ENCODE data around the gene GCAT.

The GCAT gene

DNA sequence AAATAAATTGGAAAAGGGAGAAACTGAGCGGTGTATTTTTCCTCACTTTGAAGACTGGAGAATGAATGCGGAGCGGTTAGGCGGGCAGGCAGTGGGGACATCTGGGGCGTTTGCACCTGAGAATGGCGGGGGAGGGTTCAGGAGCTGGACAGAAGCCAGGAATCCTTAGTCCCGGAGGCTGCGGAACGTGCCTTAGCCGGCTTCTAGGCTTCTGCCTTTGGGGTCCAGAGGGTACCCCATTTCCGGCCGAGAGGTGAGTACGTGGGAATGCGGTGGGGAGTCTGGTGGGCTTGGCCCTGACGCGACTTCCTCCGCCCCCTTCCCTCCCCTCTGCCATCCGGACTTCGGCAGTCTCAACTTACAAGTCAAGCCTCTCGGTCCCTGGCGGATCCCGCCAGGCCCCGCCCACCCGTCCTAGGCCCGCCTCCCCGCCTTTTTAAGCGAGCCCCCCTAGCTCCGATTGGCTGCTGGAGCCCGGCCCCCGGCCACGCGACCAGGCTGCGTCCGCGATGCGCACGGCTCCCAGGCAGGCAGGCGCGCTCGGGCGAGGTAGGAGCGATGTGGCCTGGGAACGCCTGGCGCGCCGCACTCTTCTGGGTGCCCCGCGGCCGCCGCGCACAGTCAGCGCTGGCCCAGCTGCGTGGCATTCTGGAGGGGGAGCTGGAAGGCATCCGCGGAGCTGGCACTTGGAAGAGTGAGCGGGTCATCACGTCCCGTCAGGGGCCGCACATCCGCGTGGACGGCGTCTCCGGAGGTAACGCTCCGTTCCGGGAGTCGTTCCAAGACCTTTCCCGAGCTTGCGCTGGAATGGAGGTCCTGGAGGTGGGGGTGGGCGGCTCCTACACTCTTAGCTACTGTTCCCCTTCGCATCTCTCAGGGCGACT is at the start of gene GCAT:
TSS of gene GCAT (plus strand) at position 525 of the 884 bp plus-strand sequence. CDS start at position 559, 34 bp downstream.
- DNase-seq: peak; percentile 97

DNA sequence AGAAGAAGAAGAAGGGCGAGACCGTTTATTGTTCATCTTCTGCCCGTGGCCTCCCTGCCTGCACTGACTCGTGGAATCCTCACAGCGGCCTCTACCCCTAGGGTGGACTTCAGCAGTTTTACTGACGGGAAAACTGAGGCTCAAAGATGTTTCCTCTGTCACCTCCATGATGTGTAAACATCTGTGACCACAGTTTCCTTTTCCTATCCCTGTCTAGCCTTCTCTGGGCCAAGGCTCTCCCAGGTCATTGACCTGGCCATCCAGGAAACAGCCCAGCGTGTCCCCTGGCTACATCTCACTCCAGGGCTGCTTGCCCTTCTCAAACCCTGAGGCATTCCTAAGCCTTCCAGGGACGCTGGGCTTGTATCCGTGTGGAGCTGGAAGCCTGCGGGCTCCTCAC is 49.0 kb upstream of the GCAT start:
- no peak for DNase-seq

DNA sequence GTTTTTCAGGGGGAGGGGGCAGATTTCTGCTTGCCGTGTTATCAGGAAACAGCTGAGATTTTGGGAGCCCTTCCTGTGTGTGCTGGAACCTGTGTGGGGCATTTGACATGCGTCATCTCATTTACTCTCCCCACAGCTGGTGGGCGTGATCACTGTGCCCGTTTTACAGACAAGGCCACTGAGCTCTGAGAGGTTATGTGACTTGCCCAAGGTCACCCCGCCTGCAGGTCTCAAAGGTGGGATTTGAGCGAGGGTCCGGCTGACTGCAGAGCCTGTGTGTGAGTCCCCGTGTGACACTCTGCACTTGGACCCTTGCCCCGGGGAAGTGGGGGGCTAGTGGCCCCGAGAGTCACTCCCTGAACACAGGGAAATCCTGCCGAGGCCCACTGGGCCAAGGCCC is 48.5 kb upstream of the GCAT start:
- DNase-seq: no peak

DNA sequence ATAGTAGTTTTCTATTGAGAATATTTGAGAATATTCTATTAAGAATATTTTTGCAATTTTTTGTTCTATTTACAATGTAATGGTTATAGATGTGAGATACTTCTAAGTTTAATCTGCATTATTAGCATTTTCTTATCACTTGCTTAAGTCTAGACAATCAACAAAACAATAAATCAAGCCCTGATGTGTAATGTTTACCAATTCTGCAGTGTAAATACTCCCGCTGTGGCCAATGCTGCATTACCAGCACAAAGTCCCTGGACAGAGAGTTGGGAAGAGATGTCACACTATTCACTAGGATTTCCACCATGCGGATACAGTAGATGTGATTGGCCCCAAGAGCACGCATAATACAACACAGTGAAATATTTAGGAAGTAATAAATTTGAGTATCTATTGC is 47.6 kb upstream of the GCAT start:
- no peak for DNase-seq

DNA sequence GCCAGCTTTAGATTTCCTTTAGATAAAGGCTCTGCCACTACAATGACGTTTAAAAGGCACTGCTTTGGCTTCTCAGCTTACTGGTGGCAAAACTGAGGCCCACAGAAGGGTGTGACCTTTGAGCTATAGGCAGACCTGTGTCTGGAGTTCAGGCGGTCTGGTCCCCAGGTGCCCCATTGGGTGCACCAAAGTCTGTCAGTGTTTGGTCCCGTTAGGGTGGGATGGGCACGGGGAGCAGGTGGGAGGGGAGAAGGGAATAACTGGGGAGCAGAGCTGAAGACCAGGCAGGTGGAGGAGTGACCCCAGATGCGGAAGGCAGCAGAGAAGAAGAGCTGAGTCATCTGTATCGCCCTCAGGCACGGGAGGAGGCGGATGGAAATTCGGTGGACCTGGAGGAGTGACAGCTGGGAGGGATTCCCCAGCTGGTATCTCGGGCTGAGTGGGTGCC is 45.3 kb upstream of the GCAT start:
- DNase-seq: no peak

DNA sequence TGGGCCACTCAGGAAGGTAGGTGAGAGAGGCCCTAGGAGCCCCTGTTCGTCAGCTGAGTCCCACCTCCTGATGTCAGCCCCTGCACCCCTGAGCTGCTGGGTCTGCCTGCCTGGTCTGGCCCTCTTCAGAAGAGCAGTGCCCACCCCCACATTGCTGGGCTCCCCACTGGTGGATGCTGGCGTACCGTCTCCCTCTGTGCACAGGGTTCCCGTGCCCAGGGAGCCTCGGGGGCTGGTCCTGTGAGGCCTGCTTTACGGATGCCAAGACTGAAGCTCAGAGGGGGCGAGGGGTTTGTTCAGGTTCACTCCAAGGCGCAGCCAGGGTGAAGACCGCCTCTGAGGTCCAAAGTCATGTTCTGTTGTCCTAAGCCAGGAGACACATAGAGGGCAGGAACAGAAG is 44.7 kb upstream of the GCAT start:
- no peak for DNase-seq

DNA sequence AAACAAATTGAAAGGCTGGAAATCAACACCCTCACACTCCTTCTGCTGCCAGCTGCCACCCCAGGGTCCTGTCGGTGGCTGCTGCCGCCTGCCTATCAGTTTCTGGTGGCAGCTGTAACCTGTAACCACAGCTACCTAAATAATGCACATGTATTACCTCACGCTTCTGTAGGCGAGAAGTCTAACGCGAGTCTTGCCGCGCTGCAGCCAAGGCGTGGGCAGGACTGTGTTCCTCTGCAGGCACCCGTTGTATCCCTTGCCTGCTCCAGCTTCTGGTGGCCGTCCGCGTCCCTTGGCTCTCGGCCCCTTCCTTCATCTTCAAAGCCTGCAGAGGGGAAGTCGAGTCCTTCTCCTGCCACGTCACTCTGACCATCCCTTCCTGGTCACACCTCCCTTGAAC is 44.1 kb upstream of the GCAT start:
- DNase-seq: no peak

DNA sequence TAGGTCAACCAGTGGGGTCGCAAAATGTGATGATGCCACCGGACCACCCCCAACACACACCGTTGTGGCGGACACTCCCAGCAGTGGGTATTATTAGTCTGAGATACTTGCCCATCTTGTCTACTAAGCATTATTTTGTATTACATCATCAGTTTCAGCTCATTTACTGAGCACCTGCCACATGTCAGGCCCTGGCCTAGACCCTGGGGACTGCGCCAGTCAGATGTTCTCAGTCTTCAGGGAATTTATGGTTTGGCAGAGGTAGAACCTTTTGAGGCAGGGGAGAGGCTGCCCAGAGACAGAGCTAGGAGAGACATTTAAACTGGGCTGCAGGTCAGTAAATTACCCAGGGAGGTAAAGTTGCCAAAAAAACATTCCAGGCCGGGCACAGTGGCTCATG is 43.1 kb upstream of the GCAT start:
- DNase-seq: no peak

DNA sequence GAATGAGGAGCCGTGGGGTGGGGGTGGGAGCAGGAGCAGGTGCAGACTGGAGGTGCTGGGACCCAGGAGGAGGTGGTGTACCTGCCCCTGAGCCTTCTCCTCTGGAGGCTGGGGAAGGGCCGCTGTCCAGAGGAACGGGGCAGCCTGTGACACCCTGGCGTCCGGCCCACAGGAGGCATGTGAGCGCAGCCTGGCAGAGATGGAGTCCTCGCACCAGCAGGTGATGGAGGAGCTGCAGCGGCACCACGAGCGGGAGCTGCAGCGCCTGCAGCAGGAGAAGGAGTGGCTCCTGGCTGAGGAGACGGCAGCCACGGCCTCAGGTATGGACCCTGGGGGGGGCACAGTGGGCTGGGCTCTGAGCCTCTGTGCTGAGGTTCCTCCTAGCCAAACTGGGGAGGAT is 42.2 kb upstream of the GCAT start:
- no peak for DNase-seq

DNA sequence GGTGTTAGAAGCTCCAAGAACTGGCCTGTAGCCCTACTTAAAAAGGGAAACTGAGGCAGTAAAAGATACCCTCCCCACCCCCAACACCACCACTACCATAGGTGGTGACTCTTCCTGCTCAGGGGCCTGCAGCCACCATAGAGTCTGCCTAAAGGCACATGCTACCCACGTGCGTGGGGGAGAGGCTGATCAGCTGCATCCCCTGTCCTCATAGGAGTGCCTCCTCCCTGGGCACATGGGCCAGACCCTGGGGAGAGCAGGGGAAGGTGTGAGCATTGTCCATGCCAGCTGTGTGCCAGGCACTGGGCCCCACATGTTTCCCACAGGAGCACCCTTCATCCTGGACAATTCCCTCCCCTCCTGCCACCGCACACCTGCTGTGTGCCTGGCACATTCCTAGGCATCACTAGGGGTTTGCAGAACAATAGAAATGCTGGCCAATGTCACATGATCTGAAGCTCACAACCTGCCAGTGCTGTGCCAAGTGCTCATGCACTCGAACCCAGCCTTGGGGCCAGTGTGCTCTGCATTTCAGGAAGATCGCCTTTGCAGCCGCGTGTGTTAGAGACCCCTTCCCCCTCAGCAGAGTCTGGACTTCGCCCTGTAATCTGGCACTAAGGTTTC is 41.7 kb upstream of the GCAT start:
- no peak for DNase-seq

DNA sequence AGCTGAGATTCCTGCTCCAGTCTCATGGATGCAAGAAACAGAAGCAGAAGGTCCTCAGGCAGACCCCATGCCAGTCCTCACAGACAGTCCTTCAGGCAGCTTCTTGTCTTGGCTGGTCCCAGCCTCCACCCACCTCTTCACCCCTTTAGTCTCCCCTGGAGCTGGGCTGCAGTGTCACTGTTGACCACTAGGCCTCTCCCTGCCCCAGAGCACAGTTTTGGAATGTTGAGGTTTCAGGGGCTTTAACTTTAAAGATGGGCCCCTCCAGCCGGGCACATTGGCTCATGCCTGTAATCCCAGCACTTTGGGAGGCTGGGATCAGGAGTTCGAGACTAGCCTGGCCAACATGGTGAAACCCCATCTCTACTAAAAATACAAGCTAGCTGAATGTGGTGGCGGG is 39.5 kb upstream of the GCAT start:
- DNase-seq: no peak

DNA sequence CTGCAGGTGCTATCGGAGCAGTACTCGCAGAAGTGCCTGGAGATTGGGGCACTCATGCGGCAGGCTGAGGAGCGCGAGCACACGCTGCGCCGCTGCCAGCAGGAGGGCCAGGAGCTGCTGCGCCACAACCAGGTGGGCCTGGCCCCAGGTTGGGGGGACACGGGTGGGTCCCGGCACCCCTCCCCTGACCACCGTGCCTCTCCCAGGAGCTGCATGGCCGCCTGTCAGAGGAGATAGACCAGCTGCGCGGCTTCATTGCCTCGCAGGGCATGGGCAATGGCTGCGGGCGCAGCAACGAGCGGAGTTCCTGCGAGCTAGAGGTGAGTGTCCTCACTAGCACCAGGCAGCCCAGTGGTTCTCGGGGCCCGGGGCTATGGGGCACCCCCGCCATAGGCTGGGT is 38.7 kb upstream of the GCAT start:
- no peak for DNase-seq

DNA sequence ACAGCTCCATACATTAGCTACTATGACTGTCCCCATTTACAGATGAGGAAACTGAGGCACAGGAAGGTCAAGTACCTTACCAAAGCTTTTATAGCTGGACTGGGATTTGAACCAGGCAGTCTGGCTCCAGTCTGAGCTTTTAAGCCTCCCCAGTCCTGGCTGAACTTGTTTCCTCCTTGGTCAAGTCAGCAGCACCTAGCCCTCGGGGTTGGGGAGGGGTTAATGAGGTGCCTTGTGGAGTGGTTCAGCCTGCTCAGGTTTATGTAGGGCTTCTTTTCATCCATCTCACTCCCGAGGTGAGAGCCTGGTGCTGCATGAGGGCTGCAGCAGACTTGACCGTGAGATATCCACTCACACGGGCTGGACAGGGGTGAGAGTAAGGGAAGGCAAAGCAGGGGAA is 36.7 kb upstream of the GCAT start:
- DNase-seq: no peak

DNA sequence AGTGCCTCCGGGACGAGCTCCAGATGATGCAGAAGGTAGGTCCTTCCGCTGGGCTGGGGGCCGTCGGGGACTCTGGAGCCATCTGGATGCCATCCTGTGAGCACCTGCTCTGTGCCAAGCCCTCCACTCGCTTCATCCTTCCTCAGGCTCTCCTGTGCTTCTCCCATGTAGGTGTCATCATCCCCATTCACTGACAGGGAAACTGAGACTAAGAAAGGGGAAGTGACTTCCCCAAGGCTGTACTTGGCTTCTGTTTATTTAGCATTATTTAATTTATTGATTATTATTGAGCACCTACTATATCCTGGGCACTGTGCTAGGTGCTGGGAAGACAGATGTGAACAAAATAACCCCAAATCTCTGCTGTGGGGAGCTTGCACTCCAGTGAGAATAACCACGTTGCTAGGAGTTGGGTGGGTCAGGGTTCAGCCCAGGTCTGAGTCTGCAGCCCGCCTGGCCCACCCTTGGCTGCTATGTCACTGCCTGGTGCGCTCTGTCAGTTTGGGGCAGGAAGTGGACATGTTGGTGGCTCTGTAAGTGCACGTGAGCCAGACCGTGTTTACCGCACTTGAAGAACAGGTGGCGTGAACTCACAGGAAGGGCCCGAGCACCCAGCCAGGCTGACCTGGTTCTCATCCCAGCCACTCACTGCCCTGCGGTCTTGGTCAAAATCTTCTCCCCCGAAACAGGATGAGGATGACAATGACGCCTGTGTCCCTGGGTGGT is 35.9 kb upstream of the GCAT start:
- no peak for DNase-seq

DNA sequence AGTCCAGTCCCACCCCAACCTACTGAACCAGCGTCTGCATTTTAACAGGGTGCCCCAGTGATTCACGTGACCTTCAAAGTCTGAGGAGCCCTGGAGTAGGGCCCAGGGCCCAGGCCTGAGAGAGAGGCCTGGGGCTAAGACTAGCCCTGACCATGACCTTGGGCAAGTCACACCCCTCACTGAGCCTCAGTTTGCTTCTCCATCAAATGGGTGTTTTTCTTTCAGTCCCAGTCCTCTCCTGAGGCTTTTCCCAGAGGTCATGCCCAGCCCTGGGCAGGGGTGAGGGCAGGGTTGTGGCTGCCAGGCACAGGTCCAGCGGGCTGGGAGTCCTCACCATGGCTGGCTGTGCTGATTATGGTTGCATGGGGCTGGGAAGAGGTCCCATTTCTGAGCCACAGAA is 33.0 kb upstream of the GCAT start:
- DNase-seq: no peak

DNA sequence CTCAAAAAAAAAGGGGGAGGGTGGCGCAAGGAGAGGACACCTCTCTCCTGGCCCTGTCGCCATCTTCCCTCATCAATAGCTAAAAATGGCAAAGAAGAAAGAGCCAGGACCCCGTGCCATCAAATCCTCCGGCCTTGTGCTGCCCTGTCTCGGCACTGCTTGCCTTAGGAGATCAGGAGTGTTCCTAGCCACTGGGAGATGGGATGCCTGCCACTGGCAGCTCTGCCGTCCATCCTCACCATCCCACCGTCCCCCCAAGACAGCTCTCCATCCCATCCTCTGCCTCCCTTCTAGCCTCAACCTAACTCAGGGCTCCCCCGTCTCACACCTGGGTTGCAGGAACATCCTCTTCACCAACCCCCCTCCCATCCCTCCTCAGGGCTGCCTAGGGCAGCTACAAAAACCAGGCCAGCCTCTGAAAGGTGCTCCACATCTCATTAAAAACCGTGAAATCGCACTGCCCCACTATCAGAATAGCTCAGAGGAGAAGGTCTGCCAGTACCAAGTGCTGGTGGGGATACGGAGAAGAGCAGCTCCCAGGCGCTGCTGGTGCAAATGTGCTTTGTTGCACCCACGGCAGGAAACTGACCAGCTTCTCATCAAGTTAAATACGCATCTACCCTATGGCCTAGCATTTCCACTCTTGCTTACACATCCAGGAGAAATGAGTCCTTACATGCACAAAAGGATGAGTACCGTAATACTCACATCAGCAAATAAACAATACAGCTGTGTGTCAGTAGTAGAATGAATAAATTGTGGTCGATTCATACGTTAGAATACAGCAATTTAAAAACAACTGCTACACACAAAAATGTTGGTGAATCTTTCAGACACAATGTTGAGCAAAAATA is 31.7 kb upstream of the GCAT start:
- DNase-seq: peak; percentile 73

DNA sequence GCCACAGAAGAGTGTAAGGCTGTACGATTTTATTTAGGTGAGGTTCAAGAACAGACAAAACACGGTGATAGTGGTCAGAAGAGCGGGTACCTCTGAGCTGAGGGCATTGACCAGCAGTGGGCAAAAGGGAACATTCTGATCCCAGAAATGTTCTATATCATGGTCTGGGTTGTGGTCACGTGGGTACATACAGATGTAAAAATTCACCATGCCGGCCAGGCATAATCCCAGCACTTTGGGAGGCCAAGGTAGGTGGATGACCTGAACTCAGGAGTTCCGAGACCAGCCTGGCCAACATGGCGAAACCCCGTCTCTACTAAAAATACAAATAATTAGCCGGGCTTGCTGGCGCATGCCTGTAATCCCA is 31.1 kb upstream of the GCAT start:
- no peak for DNase-seq

DNA sequence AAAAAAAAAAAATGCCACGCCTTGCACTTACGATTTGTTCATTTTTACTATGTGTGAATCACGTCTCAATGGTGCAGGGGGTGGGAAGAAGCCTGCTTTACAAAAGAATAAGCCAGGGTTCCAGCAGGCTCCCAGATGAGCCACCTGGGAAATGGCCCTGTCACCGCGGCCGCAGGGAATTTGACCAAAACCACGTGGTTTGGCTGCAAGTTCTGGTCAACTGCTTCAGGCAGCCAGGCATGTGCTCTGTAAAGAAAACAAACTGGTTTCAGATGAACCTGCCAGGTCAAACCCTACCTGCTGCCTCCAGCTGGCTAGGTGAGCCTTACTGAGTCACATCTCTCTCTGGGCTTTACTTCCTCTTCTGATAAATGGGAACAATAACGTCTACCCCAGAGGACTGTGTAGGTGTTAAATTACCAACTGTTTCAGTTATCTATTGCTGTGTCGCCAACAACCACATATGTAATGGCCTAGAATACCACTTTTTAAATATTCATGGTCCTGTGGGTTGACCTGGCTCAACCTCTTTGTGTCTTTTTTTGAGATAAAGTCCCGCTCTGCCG is 30.5 kb upstream of the GCAT start:
- peak; percentile 77 for DNase-seq

DNA sequence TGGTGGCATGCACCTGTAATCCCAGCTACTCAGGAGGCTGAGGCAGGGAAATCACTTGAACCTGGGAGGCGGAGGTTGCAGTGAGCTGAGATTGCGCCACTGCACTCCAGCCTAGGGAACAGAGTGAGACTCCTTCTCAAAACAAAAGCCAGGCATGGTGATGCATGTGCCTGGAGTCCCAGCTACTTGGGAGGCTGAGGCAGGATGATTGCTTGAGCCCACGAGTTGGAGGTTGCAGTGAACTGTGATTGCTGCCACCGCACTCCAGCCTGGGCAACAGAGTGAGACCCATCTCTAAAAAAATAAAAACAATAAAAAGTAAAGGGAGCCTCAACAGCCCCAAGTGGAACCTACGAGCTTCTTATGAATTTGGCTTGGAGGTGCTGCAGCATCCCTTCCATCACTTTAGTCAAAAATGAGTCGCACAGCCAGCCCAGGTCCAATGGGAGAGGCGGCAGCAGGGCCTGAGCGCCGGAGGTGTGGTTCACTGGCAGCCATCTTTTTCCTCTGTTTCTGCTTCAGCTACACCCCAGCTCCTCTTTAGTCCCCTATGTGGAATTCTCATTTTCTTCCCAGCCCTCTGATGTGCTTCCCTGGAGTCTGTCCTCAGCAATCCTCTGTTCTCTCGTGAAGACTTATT is 29.2 kb upstream of the GCAT start:
- DNase-seq: no peak

DNA sequence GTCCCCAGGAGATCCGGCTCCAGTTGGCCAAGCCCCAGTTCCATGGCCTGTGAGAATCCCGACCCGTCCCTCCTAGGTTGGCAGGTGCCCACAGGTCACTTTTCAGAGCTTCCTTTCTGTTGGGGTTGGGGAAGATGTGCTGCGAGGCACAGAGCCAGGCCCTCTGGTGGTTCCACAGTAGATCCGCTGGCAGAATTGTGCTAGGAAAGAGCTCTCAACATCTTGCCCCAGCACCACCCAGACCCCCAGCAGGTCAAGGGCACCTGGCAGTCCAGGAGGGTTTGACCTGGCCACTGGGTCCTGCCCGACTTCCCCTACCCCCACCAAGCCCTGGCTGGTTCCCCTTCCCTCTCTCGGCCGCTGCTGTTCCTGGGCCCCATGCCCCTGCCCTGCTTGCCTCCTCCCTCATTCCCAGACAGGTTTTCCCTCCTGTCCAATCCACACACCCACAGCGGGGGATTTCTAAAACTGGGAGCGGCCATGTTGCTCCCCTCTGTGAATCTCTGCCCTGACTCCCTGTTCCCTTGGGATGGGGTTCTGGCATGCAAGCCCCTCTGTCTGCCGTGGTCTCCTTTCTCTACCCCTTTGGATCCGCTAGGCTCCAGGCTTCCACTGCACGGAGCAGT is 26.2 kb upstream of the GCAT start:
- no peak for DNase-seq

DNA sequence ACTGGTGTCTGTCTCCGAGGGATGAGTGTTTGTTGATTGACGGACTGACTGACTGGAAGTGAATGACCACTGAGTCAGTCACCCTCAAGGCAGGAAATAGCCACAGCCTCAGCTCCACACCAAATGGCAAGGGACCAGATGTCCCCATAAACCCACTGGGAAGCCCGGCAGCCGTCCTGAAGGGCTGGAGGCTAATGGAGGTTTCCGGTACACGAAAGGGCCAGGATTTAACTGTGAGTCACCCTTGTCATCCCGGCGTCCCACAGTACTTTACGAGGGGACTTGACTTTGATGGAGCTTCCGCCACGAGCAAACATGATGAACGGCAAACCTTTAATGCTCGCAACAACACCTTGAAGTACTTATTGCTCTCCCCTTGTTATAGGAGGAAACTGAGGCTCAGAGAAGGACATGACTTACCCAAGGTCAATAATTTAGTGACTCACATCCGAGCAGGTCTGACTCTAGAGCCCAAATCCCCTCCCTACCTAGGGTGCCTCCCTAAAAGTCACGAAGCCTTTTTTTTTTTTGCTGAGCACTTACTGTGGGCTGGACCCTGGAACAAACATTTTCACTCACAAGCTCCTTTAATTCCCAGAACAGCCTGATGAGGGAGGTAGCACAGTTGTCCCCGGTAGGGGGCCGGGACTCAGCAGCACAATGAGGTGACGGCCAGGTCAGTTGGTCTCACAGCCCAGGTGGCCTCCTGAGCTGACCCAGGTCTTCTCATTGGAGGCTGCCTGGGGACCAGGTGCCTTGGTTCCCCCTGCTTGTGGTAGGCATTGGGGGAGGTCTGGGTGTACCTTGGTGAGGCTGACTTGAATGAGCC is 25.2 kb upstream of the GCAT start:
- DNase-seq: peak; percentile 51
